CD14-positive monocyte (primary cell): ENCODE measurements around the gene METTL16. TPM values are rescaled to one million over a fixed set of nuclear protein-coding genes. Genes with fewer than 3 reads are reported as not detected.

ENCODE experiments used
- DNase-seq, 3 donors: peaks; one replicate each; pipeline ENCODE4 v3.0.0-alpha.2; 2011 to 2022
- H2AFZ ChIP-seq: 2 replicates; pipeline ENCODE4 v1.6.0; 2012; ENCODE audit warnings: mild to moderate bottlenecking, low read depth, low read length, inconsistent platforms; ENCODE audit not compliant: insufficient read depth, poor library complexity, severe bottlenecking
- H3K27ac ChIP-seq, 2 donors: 1 replicate in 1 of 2; 2 replicates in 1 of 2; pipeline ENCODE4 v1.5.1; 2012 to 2013; ENCODE audit warnings: low read length in 2 of 2, control low read depth in 1 of 2, inconsistent platforms in 1 of 2, low read depth in 1 of 2, mild to moderate bottlenecking in 1 of 2
- H3K27me3 ChIP-seq, 2 donors: one replicate each; pipeline versions ENCODE4 v1.6.0 to v1.6.1; 2011 to 2013; ENCODE audit warnings: low read length in 2 of 2; ENCODE audit not compliant: control insufficient read depth in 2 of 2, insufficient read depth in 2 of 2
- H3K36me3 ChIP-seq, 2 donors: replicated peaks in 1 of 2; 1 replicate in 1 of 2; 2 replicates in 1 of 2; pipeline versions ENCODE4 v1.5.1 to v1.6.1; 2012 to 2013; ENCODE audit warnings: low read length in 2 of 2, control low read depth in 1 of 2, inconsistent platforms in 1 of 2, mild to moderate bottlenecking in 1 of 2; ENCODE audit not compliant: insufficient read depth in 2 of 2, control insufficient read depth in 1 of 2
- H3K4me1 ChIP-seq, 2 donors: 1 replicate in 1 of 2; 2 replicates in 1 of 2; pipeline versions ENCODE4 v1.5.1 to v1.6.1; 2012 to 2013; ENCODE audit warnings: low read length in 2 of 2, control low read depth in 1 of 2, inconsistent platforms in 1 of 2, mild to moderate bottlenecking in 1 of 2, moderate library complexity in 1 of 2; ENCODE audit not compliant: insufficient read depth in 2 of 2, control insufficient read depth in 1 of 2
- H3K4me2 ChIP-seq: replicated peaks from 2 replicates; pipeline ENCODE3; 2012; ENCODE audit warnings: low read length, moderate library complexity, mild to moderate bottlenecking; ENCODE audit not compliant: poor library complexity, severe bottlenecking; ENCODE audit errors: extremely low read depth
- H3K4me3 ChIP-seq, 3 experiments: fragments of 200-600 bp in 1 of 3; sonication (generic) in 1 of 3; replicated peaks in 1 of 3; 1 replicate in 2 of 3; 2 replicates in 1 of 3; pipeline ENCODE4 v1.5.1; 2011 to 2013; ENCODE audit warnings: low read length in 3 of 3, mild to moderate bottlenecking in 3 of 3, control low read depth in 2 of 3, low read depth in 2 of 3, inconsistent platforms in 1 of 3, moderate library complexity in 1 of 3
- H3K79me2 ChIP-seq: 2 replicates; pipeline ENCODE4 v1.6.0; 2012; ENCODE audit warnings: mild to moderate bottlenecking, control low read depth, inconsistent platforms, low read length, moderate library complexity; ENCODE audit not compliant: insufficient read depth
- H3K9ac ChIP-seq: 2 replicates; pipeline ENCODE4 v1.6.0; 2017; ENCODE audit warnings: low read length, mild to moderate bottlenecking; ENCODE audit not compliant: insufficient read depth, poor library complexity, severe bottlenecking
- H3K9me3 ChIP-seq, 2 donors: replicated peaks in 1 of 2; 1 replicate in 1 of 2; 2 replicates in 1 of 2; pipeline versions ENCODE4 v1.5.1 to v1.6.1; 2012 to 2013; ENCODE audit warnings: low read length in 2 of 2, control low read depth in 1 of 2; ENCODE audit not compliant: control insufficient read depth in 1 of 2, insufficient read depth in 1 of 2
- H4K20me1 ChIP-seq: 2 replicates; pipeline ENCODE4 v1.6.0; 2012; ENCODE audit warnings: mild to moderate bottlenecking, low read length, control low read depth, moderate library complexity; ENCODE audit not compliant: insufficient read depth
- H3K27ac Mint-ChIP-seq, 7 donors: one replicate each; pipeline ENCODE4 v1.8.0; 2020; ENCODE audit warnings: mild to moderate bottlenecking in 7 of 7, mixed read lengths in 7 of 7, moderate library complexity in 6 of 7, inconsistent platforms in 2 of 7
- H3K27me3 Mint-ChIP-seq, 3 donors: one replicate each; pipeline ENCODE4 v1.8.0; 2021 to 2022; ENCODE audit warnings: low read depth in 3 of 3, mild to moderate bottlenecking in 3 of 3, mixed read lengths in 3 of 3, moderate library complexity in 3 of 3, inconsistent platforms in 1 of 3
- H3K36me3 Mint-ChIP-seq, 2 donors: one replicate each; pipeline ENCODE4 v1.8.0; 2020; ENCODE audit warnings: mixed read lengths in 2 of 2, inconsistent platforms in 1 of 2, mild to moderate bottlenecking in 1 of 2
- H3K4me1 Mint-ChIP-seq: one replicate; pipeline ENCODE4 v1.8.0; 2020; ENCODE audit warnings: mild to moderate bottlenecking, mixed read lengths
- H3K4me3 Mint-ChIP-seq, 2 donors: one replicate each; pipeline ENCODE4 v1.8.0; 2020; ENCODE audit warnings: mild to moderate bottlenecking in 2 of 2, mixed read lengths in 2 of 2, moderate library complexity in 1 of 2
- H3K9me3 Mint-ChIP-seq, 7 donors: one replicate each; pipeline ENCODE4 v1.8.0; 2020 to 2022; ENCODE audit warnings: mixed read lengths in 7 of 7, mild to moderate bottlenecking in 6 of 7, moderate library complexity in 6 of 7, inconsistent platforms in 2 of 7
- WGBS: methylation state at CpG from one replicate; pipeline ENCODE4 v1.1.5; 2013; ENCODE audit warnings: missing lambda C conversion rate; ENCODE audit not compliant: insufficient coverage; 5-methylcytosine and 5-hydroxymethylcytosine counted together
- intact Hi-C, 2 donors: fragments of 100-400 bp; cut with micrococcal nuclease; formaldehyde crosslinking; loops; one replicate each; pipeline versions ENCODE4 v1.15.0 to v1.15.1; 2023
- polyA plus RNA-seq, 3 donors: library from polyadenylated mRNA; depleted of rRNA in 1 of 3; unstranded in 2 of 3; stranded (reverse) in 1 of 3; fragments of 300-500 nt in 2 of 3; fragments of >200 nt in 1 of 3; fragmentation: Illumina TruSeq in 2 of 3; gene quantifications; 1 replicate in 2 of 3; 2 replicates in 1 of 3; pipeline ENCODE4 v1.2.3, GENCODE V29; 2012 to 2021
- TF ChIP-seq, protein P1 (sequence below): fragments of 200-600 bp; IDR thresholded peaks from one replicate; pipeline ENCODE4 v1.8.0; 2022; ENCODE audit warnings: antibody characterized with exemption, mild to moderate bottlenecking

The METTL16 gene
- polyA plus RNA-seq, 3 donors, result 3.0 to 8.0 (median 4.7) TPM

DNA sequence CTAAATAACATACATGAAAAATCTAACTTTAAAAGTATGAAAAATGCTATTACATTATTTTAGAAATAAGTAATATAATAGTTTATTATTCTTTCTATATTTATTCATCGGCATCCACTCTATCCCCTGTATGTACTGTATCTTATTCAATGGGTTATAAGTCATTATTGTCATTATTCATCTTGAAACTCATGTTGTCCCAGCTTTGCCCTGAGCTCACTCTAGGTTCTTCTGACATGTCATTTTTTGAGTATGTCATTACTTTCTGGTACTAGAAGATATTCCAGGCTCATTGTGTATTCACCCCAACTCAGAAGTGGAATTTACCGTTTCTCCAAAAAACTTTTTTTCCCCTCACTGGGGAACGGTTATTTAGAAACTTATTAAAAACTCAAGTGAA, 57.8 kb downstream of the METTL16 start:
- TF ChIP-seq, protein P1, sequence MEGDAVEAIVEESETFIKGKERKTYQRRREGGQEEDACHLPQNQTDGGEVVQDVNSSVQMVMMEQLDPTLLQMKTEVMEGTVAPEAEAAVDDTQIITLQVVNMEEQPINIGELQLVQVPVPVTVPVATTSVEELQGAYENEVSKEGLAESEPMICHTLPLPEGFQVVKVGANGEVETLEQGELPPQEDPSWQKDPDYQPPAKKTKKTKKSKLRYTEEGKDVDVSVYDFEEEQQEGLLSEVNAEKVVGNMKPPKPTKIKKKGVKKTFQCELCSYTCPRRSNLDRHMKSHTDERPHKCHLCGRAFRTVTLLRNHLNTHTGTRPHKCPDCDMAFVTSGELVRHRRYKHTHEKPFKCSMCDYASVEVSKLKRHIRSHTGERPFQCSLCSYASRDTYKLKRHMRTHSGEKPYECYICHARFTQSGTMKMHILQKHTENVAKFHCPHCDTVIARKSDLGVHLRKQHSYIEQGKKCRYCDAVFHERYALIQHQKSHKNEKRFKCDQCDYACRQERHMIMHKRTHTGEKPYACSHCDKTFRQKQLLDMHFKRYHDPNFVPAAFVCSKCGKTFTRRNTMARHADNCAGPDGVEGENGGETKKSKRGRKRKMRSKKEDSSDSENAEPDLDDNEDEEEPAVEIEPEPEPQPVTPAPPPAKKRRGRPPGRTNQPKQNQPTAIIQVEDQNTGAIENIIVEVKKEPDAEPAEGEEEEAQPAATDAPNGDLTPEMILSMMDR, result no peak
- Histone ChIP-seq H4K20me1 (no peaks in the 10 kb centered on the region), H3K9me3 (no peaks in the 10 kb centered on the region), H3K4me2 (no peak overlapping the region), H2AFZ (no peak overlapping the region), H3K79me2 (no peaks in the 10 kb centered on the region), H3K27me3 (no peaks in the 10 kb centered on the region), H3K4me3 (no peak overlapping the region), H3K36me3 (peaks cover 10 to 35% of the 10 kb centered on the region in 2 donors), H3K27ac (no peak overlapping the region), H3K9ac (no peak overlapping the region), H3K4me1 (peaks cover 0 to 17% of the 10 kb centered on the region in 2 donors)
- intact Hi-C loops, result no loop called here
- no peak overlapping the region for H3K27ac Mint-ChIP-seq
- no peak for DNase-seq
- H3K4me1 Mint-ChIP-seq, result peaks cover 21% of the 10 kb centered on the region
- no peak overlapping the region for H3K4me3 Mint-ChIP-seq
- peaks cover 26 to 47% of the 10 kb centered on the region in 2 donors for H3K36me3 Mint-ChIP-seq
- H3K27me3 Mint-ChIP-seq, result no peaks in the 10 kb centered on the region
- no CpG with 5 or more reads among the region's 3 CpGs for WGBS
- peaks cover 0 to 3% (median 0%) of the 10 kb centered on the region in 7 donors for H3K9me3 Mint-ChIP-seq

DNA sequence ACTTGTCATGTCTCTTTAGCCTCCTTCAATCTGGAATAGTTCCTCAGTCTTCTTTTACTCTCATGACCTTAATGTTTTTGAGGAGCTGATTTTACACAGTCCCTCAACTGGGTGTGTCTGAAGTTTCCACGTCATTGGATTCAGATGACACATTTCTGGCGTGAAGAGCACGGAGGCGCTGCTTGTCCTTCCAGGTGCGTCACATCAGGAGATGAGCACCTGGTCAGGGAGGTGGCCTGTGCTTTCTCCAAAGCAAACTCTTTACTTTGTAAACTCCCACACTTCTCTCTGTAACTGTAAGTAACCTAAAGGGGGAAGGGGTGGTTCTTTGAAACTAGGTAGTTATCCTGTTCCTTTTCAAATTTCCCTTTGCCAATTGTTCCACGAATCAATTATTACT, 58.4 kb downstream of the METTL16 start:
- Mint-ChIP-seq H3K27ac (peak overlapping the region in 2 of 7 donors; percentile 51 to 89), H3K9me3 (peaks cover 0 to 3% (median 0%) of the 10 kb centered on the region in 7 donors), H3K4me1 (peaks cover 21% of the 10 kb centered on the region), H3K27me3 (no peaks in the 10 kb centered on the region), H3K4me3 (no peak overlapping the region), H3K36me3 (peaks cover 23 to 42% of the 10 kb centered on the region in 2 donors)
- H3K4me1 ChIP-seq, result peaks cover 0 to 17% of the 10 kb centered on the region in 2 donors
- no peaks in the 10 kb centered on the region for H3K27me3 ChIP-seq
- no peaks in the 10 kb centered on the region for H3K79me2 ChIP-seq
- H3K9ac ChIP-seq, result no peak overlapping the region
- no peak overlapping the region for H2AFZ ChIP-seq
- intact Hi-C loops, result no loop called here
- H4K20me1 ChIP-seq, result no peaks in the 10 kb centered on the region
- 100% methylated on average over 1 of the region's 6 CpGs for WGBS
- H3K4me2 ChIP-seq, result no peak overlapping the region
- H3K36me3 ChIP-seq, result peaks cover 4 to 30% of the 10 kb centered on the region in 2 donors
- no peak overlapping the region for H3K27ac ChIP-seq
- no peaks in the 10 kb centered on the region for H3K9me3 ChIP-seq
- TF ChIP-seq, protein P1, result no peak
- no peak for DNase-seq
- no peak overlapping the region for H3K4me3 ChIP-seq
